ENCODE results near the gene DIAPH2. TPM values are rescaled to one million over a fixed set of nuclear protein-coding genes. Genes with fewer than 3 reads are reported as not detected.

DIAPH2 gene
- polyA plus RNA-seq, 1 experiment = 10.6 TPM

- ChIA-PET POLR2A (no interaction called here), CTCF (no interaction called here)
- Histone ChIP-seq H3K9me3 (ENCODE audit: control insufficient read depth, insufficient read depth, low read length) (no peaks in the 10 kb centered on the region), H3K4me3 (ENCODE audit: low read depth, low read length) (no peak overlapping the region), H3K27me3 (ENCODE audit: control insufficient read depth, insufficient read depth, low read length) (no peaks in the 10 kb centered on the region), H3K27ac (ENCODE audit: low read depth, low read length) (no peak overlapping the region)
- no peak for DNase-seq (ENCODE audit: low read depth, low spot score)
- TF ChIP-seq CTCF (IDR thresholded peaks at IDR 0.05; ENCODE audit: low read depth, low read length) = no peak
Observed at GRCh38 chrX:96752781-96753180, 68.1 kb downstream of the DIAPH2 start.

GRCh38 chrX:96753230-96753629 lies 68.6 kb downstream of the DIAPH2 start:
- no peak for DNase-seq (ENCODE audit: low read depth, low spot score)
- no peaks in the 10 kb centered on the region for H3K27me3 ChIP-seq (ENCODE audit: control insufficient read depth, insufficient read depth, low read length)
- ChIA-PET POLR2A (no interaction called here), CTCF (no interaction called here)
- no peak overlapping the region for H3K4me3 ChIP-seq (ENCODE audit: low read depth, low read length)
- H3K27ac ChIP-seq (ENCODE audit: low read depth, low read length) = no peak overlapping the region
- no peaks in the 10 kb centered on the region for H3K9me3 ChIP-seq (ENCODE audit: control insufficient read depth, insufficient read depth, low read length)
- TF ChIP-seq CTCF (IDR thresholded peaks at IDR 0.05; ENCODE audit: low read depth, low read length) = no peak

GRCh38 chrX:96756491-96756890 lies 71.8 kb downstream of the DIAPH2 start:
- Histone ChIP-seq H3K9me3 (ENCODE audit: control insufficient read depth, insufficient read depth, low read length) (no peaks in the 10 kb centered on the region), H3K27me3 (ENCODE audit: control insufficient read depth, insufficient read depth, low read length) (no peaks in the 10 kb centered on the region), H3K4me3 (ENCODE audit: low read depth, low read length) (no peak overlapping the region), H3K27ac (ENCODE audit: low read depth, low read length) (no peak overlapping the region)
- ChIA-PET CTCF (no interaction called here), POLR2A (interaction anchor here (0.7 kb wide), 1 partner anchor 605 kb away, joined by 6 read pairs; no protein-coding TSS in a partner anchor)
- no peak for DNase-seq (ENCODE audit: low read depth, low spot score)
- no peak for TF ChIP-seq CTCF (IDR thresholded peaks at IDR 0.05; ENCODE audit: low read depth, low read length)

GRCh38 chrX:96761566-96761965 lies 76.9 kb downstream of the DIAPH2 start:
- Histone ChIP-seq H3K27me3 (ENCODE audit: control insufficient read depth, insufficient read depth, low read length) (no peaks in the 10 kb centered on the region), H3K27ac (ENCODE audit: low read depth, low read length) (no peak overlapping the region), H3K4me3 (ENCODE audit: low read depth, low read length) (no peak overlapping the region), H3K9me3 (ENCODE audit: control insufficient read depth, insufficient read depth, low read length) (no peaks in the 10 kb centered on the region)
- DNase-seq (ENCODE audit: low read depth, low spot score) = no peak
- TF ChIP-seq CTCF (IDR thresholded peaks at IDR 0.05; ENCODE audit: low read depth, low read length) = no peak
- CTCF ChIA-PET = no interaction called here
- POLR2A ChIA-PET = no interaction called here

GRCh38 chrX:96763608-96764007 lies 79.0 kb downstream of the DIAPH2 start:
- ChIA-PET CTCF (no interaction called here), POLR2A (no interaction called here)
- DNase-seq (ENCODE audit: low read depth, low spot score) = no peak
- H3K27ac ChIP-seq (ENCODE audit: low read depth, low read length) = no peak overlapping the region
- H3K27me3 ChIP-seq (ENCODE audit: control insufficient read depth, insufficient read depth, low read length) = no peaks in the 10 kb centered on the region
- no peak overlapping the region for H3K4me3 ChIP-seq (ENCODE audit: low read depth, low read length)
- TF ChIP-seq CTCF (IDR thresholded peaks at IDR 0.05; ENCODE audit: low read depth, low read length) = no peak
- H3K9me3 ChIP-seq (ENCODE audit: control insufficient read depth, insufficient read depth, low read length) = no peaks in the 10 kb centered on the region
